HEK293 (cell line): Measurements from ENCODE around the gene SIK3.

Experiments used
- CTCF ChIA-PET: fragments of 350-600 bp; formaldehyde crosslinking; extraction: SDS; loops from one replicate; lab custom pipeline; 2021; ENCODE audit warnings: antibody characterized with exemption; lab: Yijun Ruan, JAX
- POLR2A ChIA-PET: fragments of 300-600 bp; formaldehyde crosslinking; extraction: SDS; loops from one replicate; lab custom pipeline; 2020; ENCODE audit warnings: antibody characterized with exemption, inconsistent platforms; lab: Yijun Ruan, JAX
- H3K27ac ChIP-seq: fragments of 200-500 bp; sonication (Bioruptor generic); 2 replicates; pipeline ENCODE4 v1.5.1; 2014; ENCODE audit warnings: low read depth, low read length, control low read depth, inconsistent platforms; ENCODE audit errors: extremely low read depth
- H3K36me3 ChIP-seq, 2 experiments: fragments of 200-500 bp in 1 of 2; sonication (Bioruptor generic) in 1 of 2; 1 replicate in 1 of 2; 2 replicates in 1 of 2; pipeline ENCODE4 v1.5.1; 2014 to 2017; ENCODE audit warnings: inconsistent platforms in 2 of 2, low read length in 2 of 2; ENCODE audit not compliant: control insufficient read depth in 2 of 2, insufficient read depth in 1 of 2
- H3K4me1 ChIP-seq: fragments of 200-500 bp; sonication (Bioruptor generic); 2 replicates; pipeline ENCODE4 v1.5.1; 2014; ENCODE audit warnings: mild to moderate bottlenecking, low read length, inconsistent platforms; ENCODE audit not compliant: control insufficient read depth, insufficient read depth
- H3K4me3 ChIP-seq: 2 replicates; pipeline ENCODE4 v1.5.1; 2011; ENCODE audit warnings: low read depth, mild to moderate bottlenecking, control low read depth, low read length, moderate library complexity
- H3K9me3 ChIP-seq: fragments of 200-500 bp; sonication (Bioruptor generic); 2 replicates; pipeline ENCODE4 v1.5.1; 2014; ENCODE audit warnings: low read depth, low read length, inconsistent platforms; ENCODE audit not compliant: control insufficient read depth, insufficient read depth
- GFI1B ChIP-seq: fragments of 450-650 bp; formaldehyde crosslinking; IDR thresholded peaks from 2 replicates; pipeline ENCODE4 v1.5.1; 2016; ENCODE audit warnings: missing biosample characterization, missing genetic modification characterization
- SALL2 ChIP-seq: fragments of 450-650 bp; formaldehyde crosslinking; IDR thresholded peaks from 2 replicates; pipeline ENCODE4 v1.5.0; 2017; ENCODE audit warnings: missing biosample characterization, mild to moderate bottlenecking, missing genetic modification characterization, borderline replicate concordance
- SP7 ChIP-seq: fragments of 450-650 bp; formaldehyde crosslinking; IDR thresholded peaks from 2 replicates; pipeline ENCODE4 v1.5.1; 2016; ENCODE audit warnings: missing biosample characterization, missing genetic modification characterization
- ZNF324 ChIP-seq: fragments of 450-650 bp; formaldehyde crosslinking; IDR thresholded peaks from 2 replicates; pipeline ENCODE4 v1.5.1; 2016; ENCODE audit warnings: missing biosample characterization, missing genetic modification characterization
- ZNF335 ChIP-seq: fragments of 450-650 bp; formaldehyde crosslinking; conservative IDR thresholded peaks from 2 replicates; pipeline ENCODE4 v1.5.1; 2016; ENCODE audit warnings: missing biosample characterization, missing genetic modification characterization
- ZNF354C ChIP-seq: fragments of 450-650 bp; formaldehyde crosslinking; IDR thresholded peaks from 2 replicates; pipeline ENCODE4 v1.5.1; 2016; ENCODE audit warnings: missing biosample characterization, missing genetic modification characterization, low read depth, borderline replicate concordance
- ZNF513 ChIP-seq: fragments of 450-650 bp; IDR thresholded peaks from 2 replicates; pipeline ENCODE4 v1.5.1; 2018; ENCODE audit warnings: missing biosample characterization, missing genetic modification characterization
- ZNF521 ChIP-seq: fragments of 450-650 bp; formaldehyde crosslinking; IDR thresholded peaks from 2 replicates; pipeline ENCODE4 v1.5.1; 2017; ENCODE audit warnings: missing biosample characterization, mild to moderate bottlenecking, missing genetic modification characterization
- ZNF530 ChIP-seq: fragments of 450-650 bp; formaldehyde crosslinking; IDR thresholded peaks from 2 replicates; pipeline ENCODE4 v1.5.1; 2016; ENCODE audit warnings: low read depth, missing biosample characterization, missing genetic modification characterization
- ZNF544 ChIP-seq: fragments of 450-650 bp; formaldehyde crosslinking; IDR thresholded peaks from 2 replicates; pipeline ENCODE4 v1.5.0; 2017; ENCODE audit warnings: missing biosample characterization, missing genetic modification characterization
- ZNF561 ChIP-seq: fragments of 450-650 bp; IDR thresholded peaks from 2 replicates; pipeline ENCODE4 v1.5.1; 2018; ENCODE audit warnings: missing biosample characterization, missing genetic modification characterization, borderline replicate concordance
- ZNF585B ChIP-seq: fragments of 450-650 bp; formaldehyde crosslinking; IDR thresholded peaks from 2 replicates; pipeline ENCODE4 v1.5.1; 2016; ENCODE audit warnings: missing biosample characterization, missing genetic modification characterization
- ZNF600 ChIP-seq: fragments of 450-650 bp; formaldehyde crosslinking; IDR thresholded peaks from 2 replicates; pipeline ENCODE4 v1.5.1; 2016; ENCODE audit warnings: missing biosample characterization, missing genetic modification characterization
- ZNF677 ChIP-seq: fragments of 450-650 bp; IDR thresholded peaks from 2 replicates; pipeline ENCODE4 v1.5.0; 2018; ENCODE audit warnings: missing biosample characterization, mild to moderate bottlenecking, missing genetic modification characterization, moderate library complexity
- ZNF776 ChIP-seq: fragments of 450-650 bp; formaldehyde crosslinking; IDR thresholded peaks from 2 replicates; pipeline ENCODE4 v1.5.0; 2017; ENCODE audit warnings: missing biosample characterization, missing genetic modification characterization, borderline replicate concordance
- ZNF843 ChIP-seq: fragments of 450-650 bp; formaldehyde crosslinking; IDR thresholded peaks from 2 replicates; pipeline ENCODE4 v1.5.1; 2016; ENCODE audit warnings: missing biosample characterization, missing genetic modification characterization
- TF ChIP-seq, protein P1 (sequence below): fragments of 450-650 bp; formaldehyde crosslinking; IDR thresholded peaks from 2 replicates; pipeline ENCODE4 v1.5.1; 2016; ENCODE audit warnings: missing biosample characterization, missing genetic modification characterization
- TF ChIP-seq, protein P2 (sequence below): fragments of 450-650 bp; formaldehyde crosslinking; IDR thresholded peaks from 2 replicates; pipeline ENCODE4 v1.5.1; 2016; ENCODE audit warnings: missing biosample characterization, missing genetic modification characterization, low read depth
- TF ChIP-seq, protein P3 (sequence below): fragments of 450-650 bp; formaldehyde crosslinking; IDR thresholded peaks from 2 replicates; pipeline ENCODE4 v1.5.1; 2017; ENCODE audit warnings: missing biosample characterization, missing genetic modification characterization

SIK3 gene

GRCh38 chr11:116932181-116932580 is 166.0 kb downstream of the SIK3 start (continued):
- TF ChIP-seq, protein P1, sequence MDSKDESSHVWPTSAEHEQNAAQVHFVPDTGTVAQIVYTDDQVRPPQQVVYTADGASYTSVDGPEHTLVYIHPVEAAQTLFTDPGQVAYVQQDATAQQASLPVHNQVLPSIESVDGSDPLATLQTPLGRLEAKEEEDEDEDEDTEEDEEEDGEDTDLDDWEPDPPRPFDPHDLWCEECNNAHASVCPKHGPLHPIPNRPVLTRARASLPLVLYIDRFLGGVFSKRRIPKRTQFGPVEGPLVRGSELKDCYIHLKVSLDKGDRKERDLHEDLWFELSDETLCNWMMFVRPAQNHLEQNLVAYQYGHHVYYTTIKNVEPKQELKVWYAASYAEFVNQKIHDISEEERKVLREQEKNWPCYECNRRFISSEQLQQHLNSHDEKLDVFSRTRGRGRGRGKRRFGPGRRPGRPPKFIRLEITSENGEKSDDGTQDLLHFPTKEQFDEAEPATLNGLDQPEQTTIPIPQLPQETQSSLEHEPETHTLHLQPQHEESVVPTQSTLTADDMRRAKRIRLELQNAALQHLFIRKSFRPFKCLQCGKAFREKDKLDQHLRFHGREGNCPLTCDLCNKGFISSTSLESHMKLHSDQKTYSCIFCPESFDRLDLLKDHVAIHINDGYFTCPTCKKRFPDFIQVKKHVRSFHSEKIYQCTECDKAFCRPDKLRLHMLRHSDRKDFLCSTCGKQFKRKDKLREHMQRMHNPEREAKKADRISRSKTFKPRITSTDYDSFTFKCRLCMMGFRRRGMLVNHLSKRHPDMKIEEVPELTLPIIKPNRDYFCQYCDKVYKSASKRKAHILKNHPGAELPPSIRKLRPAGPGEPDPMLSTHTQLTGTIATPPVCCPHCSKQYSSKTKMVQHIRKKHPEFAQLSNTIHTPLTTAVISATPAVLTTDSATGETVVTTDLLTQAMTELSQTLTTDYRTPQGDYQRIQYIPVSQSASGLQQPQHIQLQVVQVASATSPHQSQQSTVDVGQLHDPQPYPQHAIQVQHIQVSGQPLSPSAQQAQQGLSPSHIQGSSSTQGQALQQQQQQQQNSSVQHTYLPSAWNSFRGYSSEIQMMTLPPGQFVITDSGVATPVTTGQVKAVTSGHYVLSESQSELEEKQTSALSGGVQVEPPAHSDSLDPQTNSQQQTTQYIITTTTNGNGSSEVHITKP (tag by site-specific recombination), result no peak
- TF ChIP-seq ZNF776 (tag by site-specific recombination), result no peak
- TF ChIP-seq ZNF561 (tag by site-specific recombination), result no peak
- TF ChIP-seq, protein P2, sequence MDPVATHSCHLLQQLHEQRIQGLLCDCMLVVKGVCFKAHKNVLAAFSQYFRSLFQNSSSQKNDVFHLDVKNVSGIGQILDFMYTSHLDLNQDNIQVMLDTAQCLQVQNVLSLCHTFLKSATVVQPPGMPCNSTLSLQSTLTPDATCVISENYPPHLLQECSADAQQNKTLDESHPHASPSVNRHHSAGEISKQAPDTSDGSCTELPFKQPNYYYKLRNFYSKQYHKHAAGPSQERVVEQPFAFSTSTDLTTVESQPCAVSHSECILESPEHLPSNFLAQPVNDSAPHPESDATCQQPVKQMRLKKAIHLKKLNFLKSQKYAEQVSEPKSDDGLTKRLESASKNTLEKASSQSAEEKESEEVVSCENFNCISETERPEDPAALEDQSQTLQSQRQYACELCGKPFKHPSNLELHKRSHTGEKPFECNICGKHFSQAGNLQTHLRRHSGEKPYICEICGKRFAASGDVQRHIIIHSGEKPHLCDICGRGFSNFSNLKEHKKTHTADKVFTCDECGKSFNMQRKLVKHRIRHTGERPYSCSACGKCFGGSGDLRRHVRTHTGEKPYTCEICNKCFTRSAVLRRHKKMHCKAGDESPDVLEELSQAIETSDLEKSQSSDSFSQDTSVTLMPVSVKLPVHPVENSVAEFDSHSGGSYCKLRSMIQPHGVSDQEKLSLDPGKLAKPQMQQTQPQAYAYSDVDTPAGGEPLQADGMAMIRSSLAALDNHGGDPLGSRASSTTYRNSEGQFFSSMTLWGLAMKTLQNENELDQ (tag by site-specific recombination), result no peak
- TF ChIP-seq ZNF843 (tag by site-specific recombination), result no peak
- no peak for TF ChIP-seq ZNF544 (tag by site-specific recombination)
- TF ChIP-seq SP7 (tag by site-specific recombination), result no peak
- TF ChIP-seq SALL2 (tag by site-specific recombination), result no peak

DNA sequence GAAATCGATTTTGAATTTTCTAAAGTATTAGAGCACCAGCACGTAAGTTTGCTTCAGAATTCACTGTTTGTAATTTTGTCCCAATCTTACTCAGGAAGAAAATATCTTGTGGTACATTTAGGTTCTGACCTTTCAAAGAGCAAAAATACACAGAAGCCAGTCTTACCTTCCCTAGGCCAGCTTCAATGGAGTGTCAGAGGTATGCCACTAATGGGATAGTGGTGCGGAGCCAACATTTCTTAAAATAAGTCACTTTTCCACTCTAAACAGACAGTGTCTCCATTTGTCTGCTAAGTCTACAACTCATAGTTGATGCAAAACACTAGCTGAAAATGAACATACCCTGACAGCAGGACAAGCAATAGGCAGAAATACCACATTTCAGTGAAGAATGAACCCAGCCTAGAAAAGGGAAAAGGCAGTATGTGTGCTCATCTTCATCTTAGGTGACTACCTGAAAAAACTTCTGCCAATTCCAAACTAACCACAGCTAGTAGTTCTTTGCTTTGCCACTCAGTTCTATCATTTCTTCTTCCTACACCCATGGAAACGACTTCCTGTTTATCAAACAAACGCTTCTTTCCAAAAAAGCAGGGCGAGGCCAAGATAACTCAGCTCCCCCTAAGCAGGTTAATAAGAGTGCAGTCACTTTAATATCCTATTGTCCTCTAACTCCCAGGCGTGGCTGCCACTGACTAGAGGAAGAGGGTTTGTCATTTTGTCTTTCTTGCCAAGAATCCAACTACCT is 166.8 kb downstream of the SIK3 start:
- CTCF ChIA-PET, result interaction anchor here (0.5 to 0.6 kb wide), 3 partner anchors 141 to 294 kb away, joined by 3 to 7 read pairs (median 4); no protein-coding TSS in a partner anchor
- H3K36me3 ChIP-seq, result peaks cover 0 to 5% of the 10 kb centered on the region in 2 experiments; a peak in 1 of 3 replicates
- no peak for TF ChIP-seq GFI1B (tag by site-specific recombination)
- no peak for TF ChIP-seq ZNF521 (tag by site-specific recombination)
- no peak for TF ChIP-seq ZNF324 (tag by site-specific recombination)
- no peak for TF ChIP-seq ZNF335 (tag by site-specific recombination)
- TF ChIP-seq, protein P3, sequence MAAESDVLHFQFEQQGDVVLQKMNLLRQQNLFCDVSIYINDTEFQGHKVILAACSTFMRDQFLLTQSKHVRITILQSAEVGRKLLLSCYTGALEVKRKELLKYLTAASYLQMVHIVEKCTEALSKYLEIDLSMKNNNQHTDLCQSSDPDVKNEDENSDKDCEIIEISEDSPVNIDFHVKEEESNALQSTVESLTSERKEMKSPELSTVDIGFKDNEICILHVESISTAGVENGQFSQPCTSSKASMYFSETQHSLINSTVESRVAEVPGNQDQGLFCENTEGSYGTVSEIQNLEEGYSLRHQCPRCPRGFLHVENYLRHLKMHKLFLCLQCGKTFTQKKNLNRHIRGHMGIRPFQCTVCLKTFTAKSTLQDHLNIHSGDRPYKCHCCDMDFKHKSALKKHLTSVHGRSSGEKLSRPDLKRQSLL (tag by site-specific recombination), result no peak
- TF ChIP-seq ZNF600 (tag by site-specific recombination), result no peak
- no peak for TF ChIP-seq ZNF677 (tag by site-specific recombination)
- TF ChIP-seq ZNF354C, result no peak
- no peak for TF ChIP-seq ZNF513 (tag by site-specific recombination)
- no peak for TF ChIP-seq ZNF530 (tag by site-specific recombination)
- TF ChIP-seq ZNF585B, result no peak
- TF ChIP-seq, all 188 proteins: peak for 0
- no peaks in the 10 kb centered on the region for H3K4me1 ChIP-seq
- POLR2A ChIA-PET, result no interaction called here
- H3K27ac ChIP-seq, result no peak overlapping the region
- no peaks in the 10 kb centered on the region for H3K9me3 ChIP-seq
- no peak overlapping the region for H3K4me3 ChIP-seq
